HCT116 (cell line): ENCODE measurements around the gene IL17RD. TPM values are rescaled to one million over a fixed set of nuclear protein-coding genes. Genes with fewer than 3 reads are reported as not detected.

Experiments
- ATAC-seq: fragments of 200-7000 bp; cut with Tn5 transposase; 2 replicates; pipeline ENCODE4 v1.9.1; 2020; ENCODE audit warnings: mild to moderate bottlenecking, moderate library complexity
- BruUV-seq: library from RNA; stranded (reverse); fragments of 400-500 nt; replicated peaks from 2 replicates; lab custom pipeline; 2021; lab: Mats Ljungman, UMichigan
- CTCF ChIA-PET: fragments of 300-600 bp; sonication (Branson Sonifier 250); formaldehyde crosslinking; loops from one replicate; lab custom pipeline; 2021; ENCODE audit warnings: antibody characterized with exemption; lab: Charles Lee
- POLR2A ChIA-PET: fragments of 300-600, 350-600 bp; sonication (Branson Sonifier 250); formaldehyde crosslinking; loops from one replicate; lab custom pipeline; 2021; ENCODE audit warnings: antibody characterized with exemption; lab: Charles Lee
- RAD21 ChIA-PET, 2 experiments: fragments of 300-600 bp; sonication (Branson Sonifier 250); formaldehyde crosslinking; loops; one replicate each; lab custom pipeline; 2023; ENCODE audit warnings: low total read pairs in 2 of 2; ENCODE audit not compliant: uncharacterized antibody in 2 of 2, unreplicated experiment in 2 of 2, low non-redundant PET in 1 of 2; lab: Charles Lee
- DNase-seq: peaks from one replicate; pipeline ENCODE4 v3.0.0-alpha.2; 2010; ENCODE audit warnings: low read depth, low spot score
- H2AFZ ChIP-seq: fragments of 200-600 bp; shearing (Covaris generic), sonication (generic); 2 replicates; pipeline ENCODE4 v1.6.1; 2017; ENCODE audit warnings: low read depth, mixed run types, mixed read lengths, antibody characterized with exemption, low read length; ENCODE audit not compliant: poor library complexity, severe bottlenecking
- H3K27ac ChIP-seq: 2 replicates; pipeline ENCODE4 v1.5.1; 2012; ENCODE audit warnings: low read depth, low read length
- H3K27me3 ChIP-seq: fragments of 200-600 bp; sonication (generic); 2 replicates; pipeline ENCODE4 v1.6.1; 2016; ENCODE audit warnings: mixed run types, low read length, mixed read lengths; ENCODE audit not compliant: insufficient read depth
- H3K36me3 ChIP-seq, 2 experiments: fragments of 200-500 bp in 1 of 2; fragments of 200-600 bp in 1 of 2; sonication (Bioruptor generic) in 1 of 2; sonication (generic) in 1 of 2; 2 replicates each; pipeline versions ENCODE4 v1.5.1 to v1.6.1; 2014 to 2016; ENCODE audit warnings: low read length in 2 of 2, inconsistent platforms in 1 of 2, mixed read lengths in 1 of 2, mixed run types in 1 of 2; ENCODE audit not compliant: insufficient read depth in 2 of 2, control insufficient read depth in 1 of 2
- H3K4me1 ChIP-seq, 2 experiments: fragments of 200-600 bp in 1 of 2; sonication (generic) in 1 of 2; 2 replicates each; pipeline versions ENCODE4 v1.5.1 to v1.6.1; 2012 to 2017; ENCODE audit warnings: low read length in 2 of 2, inconsistent platforms in 1 of 2, mild to moderate bottlenecking in 1 of 2, mixed read lengths in 1 of 2, mixed run types in 1 of 2, moderate library complexity in 1 of 2; ENCODE audit not compliant: insufficient read depth in 2 of 2, control insufficient read depth in 1 of 2
- H3K4me2 ChIP-seq: fragments of 200-600 bp; sonication (generic); 2 replicates; pipeline ENCODE4 v1.6.1; 2017; ENCODE audit warnings: mixed run types, low read length, mixed read lengths
- H3K4me3 ChIP-seq, 2 experiments: fragments of 200-600 bp in 1 of 2; sonication (generic) in 1 of 2; replicated peaks in 1 of 2; 2 replicates each; pipeline ENCODE4 v1.5.1; 2011 to 2016; ENCODE audit warnings: low read length in 2 of 2, control low read depth in 1 of 2, low read depth in 1 of 2, mild to moderate bottlenecking in 1 of 2, mixed read lengths in 1 of 2, mixed run types in 1 of 2
- H3K79me2 ChIP-seq: fragments of 200-600 bp; sonication (generic); 2 replicates; pipeline ENCODE4 v1.6.1; 2017; ENCODE audit warnings: mild to moderate bottlenecking, mixed run types, low read length, moderate library complexity, mixed read lengths; ENCODE audit not compliant: insufficient read depth
- H3K9ac ChIP-seq: fragments of 200-600 bp; sonication (generic); 2 replicates; pipeline ENCODE4 v1.6.1; 2016; ENCODE audit warnings: low read length, mixed read lengths
- H3K9me2 ChIP-seq: fragments of 200-600 bp; sonication (generic), shearing (Covaris generic); 2 replicates; pipeline ENCODE4 v1.6.1; 2017; ENCODE audit warnings: mixed run types, mild to moderate bottlenecking, moderate library complexity; ENCODE audit not compliant: insufficient read depth
- H3K9me3 ChIP-seq, 2 experiments: fragments of 200-500 bp in 1 of 2; fragments of 200-600 bp in 1 of 2; sonication (Bioruptor generic) in 1 of 2; sonication (generic) in 1 of 2; 2 replicates each; pipeline ENCODE4 v1.6.1; 2014 to 2017; ENCODE audit warnings: low read length in 2 of 2, mixed read lengths in 2 of 2, inconsistent platforms in 1 of 2, low read depth in 1 of 2, mild to moderate bottlenecking in 1 of 2, mixed run types in 1 of 2, moderate library complexity in 1 of 2; ENCODE audit not compliant: control insufficient read depth in 1 of 2, insufficient read depth in 1 of 2
- H4K20me1 ChIP-seq: fragments of 200-600 bp; sonication (generic), shearing (Covaris generic); 2 replicates; pipeline ENCODE4 v1.6.1; 2017; ENCODE audit warnings: mixed run types, mild to moderate bottlenecking, moderate library complexity; ENCODE audit not compliant: insufficient read depth
- ATF3 ChIP-seq: IDR thresholded peaks from 2 replicates; pipeline ENCODE4 v1.6.1; 2012
- CEBPB ChIP-seq: IDR thresholded peaks from 2 replicates; pipeline ENCODE4 v1.6.1; 2012; ENCODE audit warnings: low read depth
- ELF1 ChIP-seq: IDR thresholded peaks from 2 replicates; pipeline ENCODE4 v1.6.1; 2012; ENCODE audit warnings: low read depth, borderline replicate concordance
- EZH2 ChIP-seq: fragments of 200-600 bp; sonication (generic); IDR thresholded peaks from 2 replicates; pipeline ENCODE4 v1.6.1; 2017; ENCODE audit warnings: antibody characterized with exemption, mixed run types
- JUND ChIP-seq: IDR thresholded peaks from 2 replicates; pipeline ENCODE4 v1.6.1; 2012
- POLR2A ChIP-seq: IDR thresholded peaks from 2 replicates; pipeline ENCODE4 v1.7.0; 2011; ENCODE audit warnings: borderline replicate concordance; ENCODE audit not compliant: insufficient read depth, insufficient read length; ENCODE audit errors: extremely low read depth
- RAD21 ChIP-seq: IDR thresholded peaks from 2 replicates; pipeline ENCODE4 v1.6.1; 2012; ENCODE audit warnings: low read depth, mild to moderate bottlenecking
- REST ChIP-seq: IDR thresholded peaks from 2 replicates; pipeline ENCODE4 v1.6.1; 2012; ENCODE audit warnings: low read depth
- SIN3A ChIP-seq: IDR thresholded peaks from 2 replicates; pipeline ENCODE4 v1.6.1; 2012; ENCODE audit warnings: low read depth
- SP1 ChIP-seq: IDR thresholded peaks from 2 replicates; pipeline ENCODE4 v1.6.1; 2012; ENCODE audit warnings: low read depth
- SRF ChIP-seq: IDR thresholded peaks from 2 replicates; pipeline ENCODE4 v1.6.1; 2012; ENCODE audit warnings: low read depth
- TCF7L2 ChIP-seq: IDR thresholded peaks from 2 replicates; pipeline ENCODE4 v1.7.0; 2011; ENCODE audit warnings: borderline replicate concordance, inconsistent platforms; ENCODE audit not compliant: insufficient read depth, insufficient read length; ENCODE audit errors: extremely low read depth
- ZBTB33 ChIP-seq: IDR thresholded peaks from 2 replicates; pipeline ENCODE4 v1.6.1; 2011; ENCODE audit warnings: mild to moderate bottlenecking, low read length, moderate library complexity; ENCODE audit not compliant: insufficient replicate concordance; ENCODE audit errors: extremely low read depth
- ZFX ChIP-seq: fragments of 450-650 bp; IDR thresholded peaks from 2 replicates; pipeline ENCODE4 v1.6.1; 2017
- intact Hi-C: fragments of 100-400 bp; cut with micrococcal nuclease; formaldehyde crosslinking; loops from 2 replicates; pipeline ENCODE4 v1.10.0; 2022
- total RNA-seq: library from RNA; stranded (reverse); gene quantifications from one replicate; pipeline ENCODE4 v1.2.1, GENCODE V29; 2021; ENCODE audit not compliant: unreplicated experiment

Gene IL17RD
- total RNA-seq, 1 experiment from 2014 or later, result 12.3 TPM

- TF ChIP-seq REST, result no peak
- no peak for TF ChIP-seq SP1
- TF ChIP-seq ATF3, result no peak
- TF ChIP-seq SRF, result no peak
- no peak for TF ChIP-seq JUND
- TF ChIP-seq CEBPB, result no peak
- TF ChIP-seq ELF1, result no peak
- no peak for TF ChIP-seq ZFX
- no peak for TF ChIP-seq RAD21
- TF ChIP-seq POLR2A, result no peak
- TF ChIP-seq SIN3A, result no peak
- no peak for TF ChIP-seq ZBTB33
- no peak for TF ChIP-seq TCF7L2
- no peak for TF ChIP-seq EZH2
- no peaks in the 10 kb centered on the region for H3K9me2 ChIP-seq
- no peaks in the 10 kb centered on the region for H3K36me3 ChIP-seq
- H3K4me2 ChIP-seq, result peak overlapping the region; percentile 85
- POLR2A ChIA-PET, result interaction anchor here (1.3 kb wide), 1 partner anchor 54 kb away, joined by 3 read pairs; no protein-coding TSS in a partner anchor
- RAD21 ChIA-PET, result interaction anchor here in 1 of 2 experiments (0.7 kb wide), 1 partner anchor 18 kb away, joined by 3 read pairs; no protein-coding TSS in a partner anchor
- H3K4me1 ChIP-seq, result peaks cover 45 to 84% of the 10 kb centered on the region in 2 experiments
- H3K27ac ChIP-seq, result peak overlapping the region; percentile 81
- no peaks in the 10 kb centered on the region for H3K27me3 ChIP-seq
- DNase-seq (no peak), ATAC-seq (no peak)
- no peak overlapping the region for H2AFZ ChIP-seq
- intact Hi-C loops, result no loop called here
- BruUV-seq, result no TSS peak
- peak overlapping the region; percentile 6; the same call in 1 of the 2 replicates for H3K9ac ChIP-seq
- H4K20me1 ChIP-seq, result no peaks in the 10 kb centered on the region
- CTCF ChIA-PET, result no interaction called here
- H3K79me2 ChIP-seq, result peaks cover 22% of the 10 kb centered on the region
- no peak overlapping the region for H3K4me3 ChIP-seq
- H3K9me3 ChIP-seq, result no peaks in the 10 kb centered on the region
Measured at GRCh38 chr3:57059411-57059810, 105.7 kb downstream of the IL17RD start.
